SK-N-SH (cell line): Measurements from ENCODE around the gene MS4A8. TPM values are rescaled to one million over a fixed set of nuclear protein-coding genes. Genes with fewer than 3 reads are reported as not detected.

Source experiments
- CTCF ChIA-PET: fragments of 300-600, 350-600 bp; formaldehyde crosslinking; extraction: SDS; loops from one replicate; lab custom pipeline; 2021; lab: Yijun Ruan, JAX
- POLR2A ChIA-PET: fragments of 350-600 bp; sonication (Branson Sonifier 250); formaldehyde crosslinking; extraction: SDS; loops from one replicate; lab custom pipeline; 2020; ENCODE audit warnings: antibody characterized with exemption, inconsistent platforms; lab: Yijun Ruan, JAX
- DNase-seq: peaks from one replicate; pipeline ENCODE4 v3.0.0; 2012
- H2AFZ ChIP-seq: fragments of 200-600 bp; sonication (generic); 2 replicates; pipeline ENCODE4 v1.8.1; 2016; ENCODE audit warnings: antibody characterized with exemption, mild to moderate bottlenecking, low read depth
- H3F3A ChIP-seq: fragments of 200-600 bp; sonication (generic); replicated peaks from 2 replicates; pipeline ENCODE3; 2016; ENCODE audit warnings: antibody characterized with exemption, mild to moderate bottlenecking; ENCODE audit not compliant: insufficient read depth
- H3K27ac ChIP-seq, 2 experiments: fragments of 200-500 bp in 1 of 2; fragments of 200-600 bp in 1 of 2; sonication (Bioruptor generic) in 1 of 2; sonication (generic), shearing (Covaris generic) in 1 of 2; 2 replicates each; pipeline versions ENCODE4 v1.5.1 to v1.6.1; 2014 to 2016; ENCODE audit warnings: low read depth in 2 of 2, inconsistent platforms in 1 of 2, low read length in 1 of 2, mild to moderate bottlenecking in 1 of 2, mixed read lengths in 1 of 2
- H3K27me3 ChIP-seq: fragments of 200-600 bp; sonication (generic), shearing (Covaris generic); 2 replicates; pipeline ENCODE4 v1.6.1; 2016; ENCODE audit warnings: mixed run types; ENCODE audit not compliant: insufficient read depth
- H3K36me3 ChIP-seq, 2 experiments: fragments of 200-500 bp in 1 of 2; fragments of 200-600 bp in 1 of 2; sonication (Bioruptor generic) in 1 of 2; sonication (generic) in 1 of 2; replicated peaks in 1 of 2; 2 replicates each; pipeline versions ENCODE3 to v1.5.1; 2014 to 2016; ENCODE audit warnings: low read length in 1 of 2, mild to moderate bottlenecking in 1 of 2; ENCODE audit not compliant: insufficient read depth in 2 of 2, control insufficient read depth in 1 of 2
- H3K4me1 ChIP-seq, 2 experiments: fragments of 200-500 bp in 1 of 2; fragments of 200-600 bp in 1 of 2; sonication (Bioruptor generic) in 1 of 2; sonication (generic), shearing (Covaris generic) in 1 of 2; 2 replicates each; pipeline versions ENCODE4 v1.5.1 to v1.6.1; 2014 to 2016; ENCODE audit warnings: low read depth in 1 of 2, low read length in 1 of 2, mixed run types in 1 of 2; ENCODE audit not compliant: insufficient read depth in 2 of 2, control insufficient read depth in 1 of 2
- H3K4me2 ChIP-seq: fragments of 200-600 bp; sonication (generic), shearing (Covaris generic); 2 replicates; pipeline ENCODE4 v1.6.1; 2017; ENCODE audit warnings: mixed run types
- H3K4me3 ChIP-seq, 2 experiments: fragments of 200-500 bp in 1 of 2; fragments of 200-600 bp in 1 of 2; sonication (Bioruptor generic) in 1 of 2; sonication (generic), shearing (Covaris generic) in 1 of 2; 2 replicates each; pipeline versions ENCODE4 v1.5.1 to v1.8.1; 2014 to 2016; ENCODE audit warnings: low read depth in 2 of 2, inconsistent platforms in 1 of 2, low read length in 1 of 2, mild to moderate bottlenecking in 1 of 2, mixed read lengths in 1 of 2, moderate library complexity in 1 of 2
- H3K79me2 ChIP-seq: fragments of 200-600 bp; sonication (generic); 2 replicates; pipeline ENCODE4 v1.8.1; 2017; ENCODE audit warnings: mild to moderate bottlenecking; ENCODE audit not compliant: insufficient read depth
- H3K9ac ChIP-seq: fragments of 200-600 bp; sonication (generic); 2 replicates; pipeline ENCODE4 v1.6.1; 2017; ENCODE audit warnings: mixed run types
- H3K9me2 ChIP-seq: fragments of 200-600 bp; sonication (generic); 2 replicates; pipeline ENCODE4 v1.6.1; 2017; ENCODE audit warnings: mixed run types
- H3K9me3 ChIP-seq: fragments of 200-600 bp; sonication (generic); 2 replicates; pipeline ENCODE4 v1.6.1; 2017; ENCODE audit warnings: mixed run types, mild to moderate bottlenecking, moderate library complexity
- H4K20me1 ChIP-seq: fragments of 200-600 bp; sonication (generic); 2 replicates; pipeline ENCODE4 v1.6.1; 2017; ENCODE audit warnings: mild to moderate bottlenecking, mixed run types; ENCODE audit not compliant: insufficient read depth
- MXI1 ChIP-seq: IDR thresholded peaks from 2 replicates; pipeline ENCODE4 v1.6.1; 2012; ENCODE audit warnings: mild to moderate bottlenecking, low read depth, low read length, improper control_type of control experiment
- NFIC ChIP-seq: IDR thresholded peaks from 2 replicates; pipeline ENCODE4 v1.4.0; 2012; ENCODE audit warnings: borderline replicate concordance
- NRF1 ChIP-seq: IDR thresholded peaks from 2 replicates; pipeline ENCODE4 v1.6.1; 2012; ENCODE audit warnings: low read depth, mild to moderate bottlenecking, low read length
- POLR2AphosphoS5 ChIP-seq: IDR thresholded peaks from 2 replicates; pipeline ENCODE4 v1.6.1; 2012; ENCODE audit warnings: low read depth, low read length
- RAD21 ChIP-seq: IDR thresholded peaks from 2 replicates; pipeline ENCODE4 v1.6.1; 2012; ENCODE audit warnings: mild to moderate bottlenecking, low read length
- RCOR1 ChIP-seq: fragments of 150-350 bp; IDR thresholded peaks from 2 replicates; pipeline ENCODE4 v1.6.1; 2017; ENCODE audit warnings: antibody characterized with exemption, low read length
- RXRA ChIP-seq: IDR thresholded peaks from 2 replicates; pipeline ENCODE4 v1.4.0; 2012; ENCODE audit warnings: low read depth, mild to moderate bottlenecking, borderline replicate concordance
- SIN3A ChIP-seq: IDR thresholded peaks from 2 replicates; pipeline ENCODE4 v1.6.1; 2012; ENCODE audit warnings: low read depth, mild to moderate bottlenecking, low read length, moderate library complexity, borderline replicate concordance
- SMC3 ChIP-seq: IDR thresholded peaks from 2 replicates; pipeline ENCODE4 v1.6.1; 2012; ENCODE audit warnings: low read depth, low read length, improper control_type of control experiment
- TEAD4 ChIP-seq: IDR thresholded peaks from 2 replicates; pipeline ENCODE4 v1.4.0; 2012; ENCODE audit warnings: mild to moderate bottlenecking, borderline replicate concordance; ENCODE audit not compliant: insufficient read depth
- YY1 ChIP-seq: IDR thresholded peaks from 2 replicates; pipeline ENCODE4 v1.4.0; 2012; ENCODE audit warnings: low read depth, mild to moderate bottlenecking
- WGBS: methylation state at CpG from one replicate; pipeline ENCODE4 v1.1.6; 2017; ENCODE audit warnings: low lambda C conversion rate; 5-methylcytosine and 5-hydroxymethylcytosine counted together
- polyA plus RNA-seq, 3 experiments: library from polyadenylated mRNA; depleted of rRNA; stranded (reverse); fragments of >200 nt; gene quantifications; 2 replicates each; pipeline ENCODE4 v1.2.3, GENCODE V29; 2012
- TF ChIP-seq, protein P1 (sequence below): fragments of 200-600 bp; sonication (generic); IDR thresholded peaks from 2 replicates; pipeline ENCODE4 v1.6.1; 2017; ENCODE audit warnings: antibody characterized with exemption, mild to moderate bottlenecking, moderate library complexity
- TF ChIP-seq, protein P2 (sequence below): IDR thresholded peaks from 2 replicates; pipeline ENCODE4 v1.4.0; 2012; ENCODE audit warnings: low read depth

Gene MS4A8
- polyA plus RNA-seq, 1 of the 3 experiments (the other 2 are of a cell fraction): not detected

DNA sequence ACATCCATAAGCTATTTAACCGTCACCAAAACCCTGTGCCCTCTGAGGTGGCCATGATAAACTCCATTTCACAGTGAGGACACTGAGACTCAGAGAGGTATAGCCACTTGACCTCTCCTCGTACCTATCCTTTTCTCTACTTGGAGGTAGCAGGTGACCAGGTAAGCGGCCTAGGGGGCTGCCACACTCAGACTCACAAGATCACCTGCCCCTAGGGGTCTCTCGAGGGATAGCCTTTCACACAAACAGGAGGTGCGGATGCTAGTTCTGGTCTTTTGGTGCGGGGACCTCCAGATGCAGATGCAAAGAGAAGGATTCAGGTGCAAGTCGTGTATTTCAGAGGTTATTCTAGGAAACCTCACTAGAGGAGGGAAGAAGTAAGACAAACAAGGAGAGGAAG is 39.7 kb downstream of the MS4A8 start:
- no peaks in the 10 kb centered on the region for H3K9me3 ChIP-seq
- POLR2A ChIA-PET: no interaction called here
- H3F3A ChIP-seq: no peaks in the 10 kb centered on the region
- H3K9me2 ChIP-seq: no peaks in the 10 kb centered on the region
- no peak overlapping the region for H3K4me3 ChIP-seq
- no peak overlapping the region for H3K4me2 ChIP-seq
- H3K27me3 ChIP-seq: peaks cover 22% of the 10 kb centered on the region; the same call in 1 of the 2 replicates
- H3K9ac ChIP-seq: no peak overlapping the region
- DNase-seq: no peak
- H2AFZ ChIP-seq: no peak overlapping the region
- no peak overlapping the region for H3K27ac ChIP-seq
- no peaks in the 10 kb centered on the region for H3K79me2 ChIP-seq
- 15% methylated on average over 7 of the region's 7 CpGs for WGBS
- H3K4me1 ChIP-seq: no peaks in the 10 kb centered on the region
- TF ChIP-seq, protein P1, sequence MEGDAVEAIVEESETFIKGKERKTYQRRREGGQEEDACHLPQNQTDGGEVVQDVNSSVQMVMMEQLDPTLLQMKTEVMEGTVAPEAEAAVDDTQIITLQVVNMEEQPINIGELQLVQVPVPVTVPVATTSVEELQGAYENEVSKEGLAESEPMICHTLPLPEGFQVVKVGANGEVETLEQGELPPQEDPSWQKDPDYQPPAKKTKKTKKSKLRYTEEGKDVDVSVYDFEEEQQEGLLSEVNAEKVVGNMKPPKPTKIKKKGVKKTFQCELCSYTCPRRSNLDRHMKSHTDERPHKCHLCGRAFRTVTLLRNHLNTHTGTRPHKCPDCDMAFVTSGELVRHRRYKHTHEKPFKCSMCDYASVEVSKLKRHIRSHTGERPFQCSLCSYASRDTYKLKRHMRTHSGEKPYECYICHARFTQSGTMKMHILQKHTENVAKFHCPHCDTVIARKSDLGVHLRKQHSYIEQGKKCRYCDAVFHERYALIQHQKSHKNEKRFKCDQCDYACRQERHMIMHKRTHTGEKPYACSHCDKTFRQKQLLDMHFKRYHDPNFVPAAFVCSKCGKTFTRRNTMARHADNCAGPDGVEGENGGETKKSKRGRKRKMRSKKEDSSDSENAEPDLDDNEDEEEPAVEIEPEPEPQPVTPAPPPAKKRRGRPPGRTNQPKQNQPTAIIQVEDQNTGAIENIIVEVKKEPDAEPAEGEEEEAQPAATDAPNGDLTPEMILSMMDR: peak; percentile 15; the same call in 1 of the 2 replicates
- no peak for TF ChIP-seq TEAD4
- TF ChIP-seq RXRA: no peak
- H3K36me3 ChIP-seq: no peaks in the 10 kb centered on the region
- CTCF ChIA-PET: interaction anchor here (0.6 to 1.4 kb wide), 3 partner anchors 19 to 740 kb away, joined by 3 read pairs; no protein-coding TSS in a partner anchor
- H4K20me1 ChIP-seq: no peaks in the 10 kb centered on the region

DNA sequence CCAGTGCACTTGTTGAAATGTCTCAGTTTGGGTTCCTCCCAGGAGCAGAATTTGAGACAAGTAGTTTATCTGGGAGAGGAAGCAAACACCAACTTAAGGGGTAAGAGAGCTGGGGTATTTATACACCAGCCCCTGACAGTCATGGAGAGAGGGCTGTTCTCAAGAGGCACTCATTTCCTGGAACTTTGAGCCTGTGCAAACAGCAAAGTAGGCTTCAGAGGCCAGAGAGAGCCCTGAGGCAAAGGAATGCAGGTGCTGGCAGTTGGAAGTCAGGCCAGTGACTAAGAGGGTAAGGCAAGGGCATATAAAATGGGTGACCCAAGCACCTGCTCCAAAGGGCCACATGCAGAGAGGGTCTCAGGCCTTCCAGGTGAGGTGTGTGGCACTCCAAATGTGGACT is 41.2 kb downstream of the MS4A8 start:
- Histone ChIP-seq H3K4me2 (no peak overlapping the region), H3K79me2 (no peaks in the 10 kb centered on the region), H3K4me1 (no peaks in the 10 kb centered on the region), H3K9ac (no peak overlapping the region), H4K20me1 (no peaks in the 10 kb centered on the region), H3K27me3 (peaks cover 19% of the 10 kb centered on the region; the same call in 1 of the 2 replicates), H3K27ac (no peak overlapping the region), H3K4me3 (no peak overlapping the region), H3K36me3 (no peaks in the 10 kb centered on the region), H3K9me3 (no peaks in the 10 kb centered on the region), H3F3A (no peaks in the 10 kb centered on the region), H2AFZ (no peak overlapping the region), H3K9me2 (no peaks in the 10 kb centered on the region)
- CTCF ChIA-PET: interaction anchor here (1.3 to 1.4 kb wide), 3 partner anchors 10 to 22 kb away, joined by 3 read pairs; no protein-coding TSS in a partner anchor
- no peak for TF ChIP-seq MXI1
- no peak for TF ChIP-seq NRF1
- no peak for TF ChIP-seq POLR2AphosphoS5
- TF ChIP-seq SIN3A: no peak
- no peak for TF ChIP-seq RCOR1
- no peak for TF ChIP-seq TEAD4
- POLR2A ChIA-PET: no interaction called here
- no peak for DNase-seq

DNA sequence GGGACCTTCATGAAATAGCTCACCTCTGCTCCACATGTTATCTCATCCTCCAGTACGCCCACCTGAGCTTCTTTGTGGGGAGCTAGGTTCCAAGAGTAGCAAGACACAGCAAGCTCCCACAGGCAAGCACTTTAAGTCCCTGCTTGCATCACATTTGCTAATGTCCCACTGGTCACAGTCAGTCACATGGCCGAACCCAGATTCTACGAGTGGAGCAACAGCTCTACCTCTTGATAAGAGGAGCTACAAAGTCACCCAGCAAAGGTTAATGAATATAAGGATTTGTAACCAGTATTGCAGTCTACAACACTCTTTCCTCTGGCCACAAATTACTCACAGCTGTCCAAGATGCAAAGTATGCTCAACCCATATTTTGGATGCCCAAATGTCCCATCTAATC is 42.0 kb downstream of the MS4A8 start:
- POLR2A ChIA-PET: no interaction called here

More for the DNA sequence above, 42.0 kb downstream of the MS4A8 start:
- Histone ChIP-seq H3K4me2 (no peak overlapping the region), H3K36me3 (no peaks in the 10 kb centered on the region), H3K4me1 (no peaks in the 10 kb centered on the region), H3F3A (no peaks in the 10 kb centered on the region), H4K20me1 (no peaks in the 10 kb centered on the region), H2AFZ (no peak overlapping the region), H3K9ac (no peak overlapping the region), H3K27me3 (peaks cover 19% of the 10 kb centered on the region; the same call in 1 of the 2 replicates)
- WGBS: 0% methylated on average over 3 of the region's 3 CpGs
- DNase-seq: no peak
- TF ChIP-seq, protein P2, sequence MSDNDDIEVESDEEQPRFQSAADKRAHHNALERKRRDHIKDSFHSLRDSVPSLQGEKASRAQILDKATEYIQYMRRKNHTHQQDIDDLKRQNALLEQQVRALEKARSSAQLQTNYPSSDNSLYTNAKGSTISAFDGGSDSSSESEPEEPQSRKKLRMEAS: no peak
- TF ChIP-seq RCOR1: no peak
- no peak for TF ChIP-seq YY1
- no peak for TF ChIP-seq POLR2AphosphoS5
- no peak for TF ChIP-seq RAD21
- TF ChIP-seq SMC3: no peak
- no peak for TF ChIP-seq NFIC
- TF ChIP-seq, all 33 proteins: peak for 0
- CTCF ChIA-PET: interaction anchor here (1.4 kb wide), 1 partner anchor 21 kb away, joined by 3 read pairs; no protein-coding TSS in a partner anchor
- H3K4me3 ChIP-seq: no peak overlapping the region
- H3K27ac ChIP-seq: no peak overlapping the region
- no peaks in the 10 kb centered on the region for H3K9me2 ChIP-seq
- no peaks in the 10 kb centered on the region for H3K9me3 ChIP-seq
- no peaks in the 10 kb centered on the region for H3K79me2 ChIP-seq
